Measurements from ENCODE around the gene RAPH1.
"Not testable (repeated sequence)": the region's sequence is repeated elsewhere in the genome, so short reads cannot be mapped to it uniquely, and the experiment has no call there.

RAPH1 gene

DNA sequence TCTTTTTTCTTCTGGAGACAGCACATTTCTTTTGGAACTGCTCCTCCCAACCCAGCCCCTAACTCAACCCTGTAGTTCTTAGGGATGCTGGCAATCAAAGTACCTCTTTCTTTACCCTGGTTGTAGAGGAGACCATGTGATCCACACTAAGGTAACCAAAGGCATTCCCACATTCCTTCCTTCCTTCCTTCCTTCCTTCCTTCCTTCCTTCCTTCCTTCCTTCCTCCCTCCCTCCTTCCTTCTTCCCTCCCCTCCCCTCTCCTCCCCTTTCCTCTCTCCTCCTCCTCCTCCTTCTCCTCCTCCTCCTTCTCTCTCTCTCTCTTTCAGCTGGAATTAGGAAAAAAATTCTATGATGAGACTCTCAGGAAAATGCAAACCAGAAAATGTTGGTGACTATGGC lies 13.8 kb upstream of the RAPH1 start:
- no peak for DNase-seq (ENCODE audit: low read depth in 2 of 2)

DNA sequence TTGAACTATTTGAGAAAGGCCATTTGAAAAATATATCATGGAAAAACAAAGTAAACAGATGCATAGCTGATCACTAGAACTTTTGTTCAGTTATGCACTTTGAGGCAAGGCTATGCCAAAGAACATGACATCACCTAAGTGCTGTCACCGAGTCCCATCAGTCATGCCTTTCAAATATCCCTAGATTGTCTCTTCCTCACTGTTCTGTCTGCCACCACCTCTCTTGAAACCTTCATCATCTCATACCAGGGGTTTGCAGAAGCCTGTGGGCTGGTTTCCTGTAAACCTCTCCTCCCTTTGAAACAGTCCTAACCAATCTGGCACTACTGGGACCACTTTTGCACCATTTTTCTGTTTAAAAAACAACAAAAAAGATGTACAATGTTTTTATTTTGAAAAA lies 12.3 kb upstream of the RAPH1 start:
- no peak for DNase-seq (ENCODE audit: low read depth in 2 of 2)

DNA sequence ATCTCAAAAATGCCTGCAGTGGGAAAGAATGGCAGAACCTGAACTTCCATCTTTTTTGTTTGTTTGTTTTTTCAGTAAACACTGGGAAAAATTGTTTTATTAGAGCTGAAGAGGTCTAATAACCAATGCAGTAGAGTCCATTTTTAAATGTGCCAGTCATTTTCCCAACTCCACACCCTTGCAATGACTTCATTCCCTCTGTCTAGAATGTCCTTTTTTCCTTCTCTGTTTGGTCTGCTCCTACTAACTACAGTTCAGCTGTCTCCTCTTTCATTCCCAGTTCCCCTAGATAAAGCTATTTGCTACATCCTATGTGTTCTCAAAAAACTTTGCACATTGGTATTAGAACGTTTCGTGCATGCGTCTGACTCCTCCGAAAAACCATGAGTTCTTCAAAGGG lies 9.3 kb upstream of the RAPH1 start:
- DNase-seq (ENCODE audit: low read depth in 2 of 2) = no peak

DNA sequence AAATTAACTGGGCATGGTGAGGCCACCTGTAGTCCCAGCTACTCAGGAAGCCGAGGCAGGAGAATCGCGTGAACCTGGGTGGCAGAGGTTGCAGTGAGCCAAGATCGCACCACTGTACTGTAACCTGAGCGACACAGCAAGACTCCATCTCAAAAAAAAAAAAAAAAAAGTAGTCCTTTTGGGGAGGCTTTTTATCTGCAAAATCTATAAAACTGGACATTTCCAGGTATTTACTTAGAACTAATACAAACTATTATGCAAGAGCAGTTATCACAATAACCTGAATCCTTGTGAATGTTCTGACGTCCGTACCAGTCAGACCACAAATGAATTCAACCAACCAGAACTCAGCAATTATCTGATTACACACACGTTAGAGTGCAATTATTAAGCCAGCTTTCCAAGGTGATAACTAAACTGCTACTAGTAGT lies 8.8 kb upstream of the RAPH1 start:
- no peak for DNase-seq (ENCODE audit: low read depth in 2 of 2)

DNA sequence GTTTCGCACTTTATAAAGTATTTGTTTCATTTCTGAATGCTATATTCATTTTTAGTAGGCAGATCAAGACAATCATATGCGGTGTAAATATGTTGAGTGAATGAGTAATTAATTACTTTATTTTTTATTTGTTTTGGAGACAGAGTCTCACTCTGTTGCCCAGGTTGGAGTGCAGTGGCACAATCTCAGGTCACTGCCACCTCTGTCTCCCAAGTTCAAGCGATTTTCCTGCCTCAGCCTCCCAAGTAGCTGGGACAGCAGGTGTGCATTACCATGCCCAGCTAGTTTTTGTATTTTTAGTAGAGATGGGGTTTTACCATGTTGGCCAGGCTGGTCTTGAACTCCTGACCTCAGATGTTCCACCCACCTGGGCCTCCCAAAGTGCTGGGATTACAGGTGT lies 5.5 kb upstream of the RAPH1 start:
- not testable (repeated sequence) for DNase-seq (ENCODE audit: low read depth in 2 of 2)

DNA sequence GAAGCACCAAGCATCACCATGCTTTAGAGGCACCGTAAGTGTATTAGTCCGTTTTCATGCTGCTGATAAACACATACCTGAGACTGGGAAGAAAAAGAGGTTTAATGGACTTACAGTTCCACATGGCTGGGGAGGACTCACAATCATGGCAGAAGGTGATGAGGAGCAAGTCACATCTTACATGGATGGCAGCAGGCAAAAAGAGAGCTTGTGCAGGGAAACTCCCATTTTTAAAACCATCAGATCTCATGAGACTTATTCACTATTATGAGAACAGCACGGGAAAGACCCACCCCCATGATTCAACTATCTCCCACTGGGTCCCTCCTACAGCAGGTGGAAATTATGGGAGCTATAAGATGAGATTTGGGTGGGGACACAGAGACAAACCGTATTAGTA lies 3.1 kb upstream of the RAPH1 start:
- not testable (repeated sequence) for DNase-seq (ENCODE audit: low read depth in 2 of 2)

DNA sequence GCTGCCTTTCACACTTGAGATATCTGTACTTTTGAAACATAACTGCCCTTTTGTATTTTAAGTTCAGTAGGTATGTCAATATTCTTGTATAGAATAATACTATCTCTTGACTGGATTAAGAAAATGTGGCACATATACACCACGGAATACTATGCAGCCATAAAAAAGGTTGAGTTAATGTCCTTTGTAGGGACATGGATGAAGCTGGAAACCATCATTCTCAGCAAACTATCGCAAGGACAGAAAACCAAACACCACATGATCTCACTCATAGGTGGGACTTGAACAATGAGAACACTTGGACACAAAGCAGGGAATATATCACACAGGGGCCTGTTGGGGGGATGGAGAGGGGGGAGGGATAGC lies 1.5 kb upstream of the RAPH1 start:
- DNase-seq (ENCODE audit: low read depth in 2 of 2) = not testable (repeated sequence)

DNA sequence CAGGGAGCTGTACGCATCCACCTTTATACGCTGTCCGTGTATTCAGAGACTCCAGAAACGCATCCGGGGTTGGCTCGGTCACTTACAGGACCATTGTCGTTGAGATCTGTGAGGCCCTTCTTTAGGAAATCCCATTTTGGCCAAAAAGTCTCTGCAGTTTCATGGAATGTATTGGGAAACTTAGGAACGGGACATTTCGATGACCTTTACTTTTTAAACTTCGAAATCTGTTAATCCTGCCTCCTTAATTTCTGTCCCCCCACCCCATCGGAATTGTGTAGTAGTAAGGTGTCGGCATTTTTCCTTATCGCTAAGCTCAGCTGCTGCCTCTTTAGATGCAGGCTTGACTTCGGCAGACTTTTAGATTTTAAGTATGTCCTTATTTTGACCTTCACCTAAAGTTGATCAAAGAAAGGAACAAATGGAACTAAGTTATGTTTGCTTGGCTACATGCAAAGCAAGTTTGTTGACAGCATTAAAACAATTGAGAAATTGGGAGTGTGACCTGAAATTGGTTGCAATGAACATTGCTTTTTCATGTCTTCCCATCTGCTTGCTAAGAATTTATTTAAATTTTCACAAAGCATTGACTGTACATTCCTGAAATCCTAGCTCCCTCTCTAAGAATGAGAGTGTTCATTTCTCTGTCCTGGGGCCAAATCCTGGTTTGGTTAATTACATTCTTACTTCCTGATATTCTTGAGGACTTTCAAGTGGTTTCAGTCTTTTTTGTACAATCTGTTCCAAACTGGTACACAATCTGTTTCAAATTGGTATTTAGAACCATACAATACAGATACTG lies 884 bp upstream of the RAPH1 start:
- no peak for DNase-seq (ENCODE audit: low read depth in 2 of 2)

DNA sequence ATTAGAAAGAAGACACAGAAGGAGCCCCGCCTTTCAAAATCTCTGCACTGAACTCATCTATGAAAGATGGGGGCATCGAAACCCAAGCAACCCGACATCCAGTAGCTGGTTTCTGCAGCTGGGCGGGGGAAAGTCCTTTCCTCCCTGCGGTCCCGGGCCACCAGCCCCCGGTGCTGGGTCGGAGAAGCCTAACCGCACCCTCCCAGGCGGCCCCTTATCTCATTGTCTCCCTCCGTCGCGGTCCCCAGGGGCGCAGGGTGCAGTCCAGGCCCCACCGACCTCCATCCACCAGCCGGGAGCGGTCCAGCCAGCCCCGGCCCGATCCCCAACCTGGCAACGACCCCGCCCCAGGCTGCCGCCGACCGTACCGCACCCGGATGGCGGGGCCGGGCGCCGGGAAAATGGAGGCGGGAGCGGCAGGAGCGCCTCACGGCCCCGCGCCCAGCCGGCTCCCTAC lies 452 bp downstream of the RAPH1 start:
- DNase-seq (ENCODE audit: low read depth in 2 of 2) = peak; percentile 15 to 26

DNA sequence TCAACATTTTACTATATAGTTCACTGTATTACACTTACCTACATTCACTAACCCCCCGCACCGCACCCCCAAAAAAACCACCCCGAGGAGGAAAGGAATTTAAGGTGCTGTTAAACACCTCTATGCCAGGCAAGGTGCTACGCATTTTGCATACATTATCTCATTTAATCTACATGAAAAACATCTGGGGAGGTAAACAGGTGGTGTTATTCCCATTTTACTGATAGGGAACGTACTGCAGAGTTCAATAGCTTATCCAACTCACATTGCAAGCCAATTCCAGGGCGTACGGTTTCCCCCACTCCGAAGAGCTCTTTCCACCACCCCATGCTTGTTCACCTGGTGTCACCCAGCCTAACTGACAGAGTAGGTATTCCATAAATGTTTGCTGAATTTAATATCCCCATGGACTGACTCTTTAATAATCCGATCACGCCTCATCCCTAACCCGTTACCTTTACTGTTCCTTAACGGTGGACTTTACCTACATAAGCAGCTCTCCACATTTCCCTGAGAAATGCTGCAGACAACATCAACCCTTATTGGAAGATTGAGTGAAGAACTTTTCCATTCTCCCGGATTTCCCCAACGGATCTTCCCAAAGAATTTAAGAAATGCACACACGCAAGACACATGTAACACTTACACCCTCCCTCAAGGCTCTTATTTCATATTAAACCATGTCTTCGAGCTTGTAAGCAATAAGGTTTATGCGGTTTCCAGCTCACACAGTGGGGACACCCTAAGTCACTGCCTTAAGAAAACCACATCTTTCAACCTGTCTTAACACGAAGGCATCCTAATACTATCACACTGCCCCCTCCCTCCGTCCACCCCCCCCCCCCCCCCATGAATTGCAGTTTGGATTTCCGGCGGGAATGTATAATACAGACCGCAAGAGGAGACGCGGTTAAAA lies 1.2 kb downstream of the RAPH1 start:
- no peak for DNase-seq (ENCODE audit: low read depth in 2 of 2)

DNA sequence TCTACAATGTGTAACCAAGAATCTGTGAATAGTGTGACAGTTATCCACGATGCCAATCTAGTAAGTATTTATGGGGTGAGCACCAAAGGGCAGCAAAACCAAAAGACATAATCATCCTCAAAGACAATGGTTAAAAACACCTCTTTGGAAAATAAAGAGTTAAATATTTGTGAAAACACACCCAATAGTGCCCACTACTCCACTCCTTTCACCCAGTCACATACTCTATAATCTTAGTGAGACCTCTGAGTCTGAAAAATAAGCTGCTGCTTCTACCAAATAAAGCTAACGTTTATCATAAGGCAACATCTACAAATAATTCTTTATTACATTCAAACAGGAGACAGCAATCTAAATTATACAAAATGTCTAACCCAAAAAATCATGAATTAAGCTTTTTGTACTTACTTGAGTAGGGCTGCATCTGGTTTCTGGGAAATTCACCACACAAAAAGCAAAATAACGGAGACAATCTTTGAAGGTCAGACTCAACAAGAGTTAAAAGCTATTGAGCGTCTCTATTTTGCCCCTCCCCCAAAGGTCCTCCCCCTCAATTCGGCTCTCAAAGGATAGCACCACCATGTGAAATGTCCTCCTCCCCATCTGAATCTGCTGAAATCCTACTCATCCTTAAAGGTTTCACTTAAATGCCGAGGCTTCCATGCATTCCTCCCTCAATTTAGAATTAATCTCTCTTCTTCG lies 2.0 kb downstream of the RAPH1 start:
- no peak for DNase-seq (ENCODE audit: low read depth in 2 of 2)

DNA sequence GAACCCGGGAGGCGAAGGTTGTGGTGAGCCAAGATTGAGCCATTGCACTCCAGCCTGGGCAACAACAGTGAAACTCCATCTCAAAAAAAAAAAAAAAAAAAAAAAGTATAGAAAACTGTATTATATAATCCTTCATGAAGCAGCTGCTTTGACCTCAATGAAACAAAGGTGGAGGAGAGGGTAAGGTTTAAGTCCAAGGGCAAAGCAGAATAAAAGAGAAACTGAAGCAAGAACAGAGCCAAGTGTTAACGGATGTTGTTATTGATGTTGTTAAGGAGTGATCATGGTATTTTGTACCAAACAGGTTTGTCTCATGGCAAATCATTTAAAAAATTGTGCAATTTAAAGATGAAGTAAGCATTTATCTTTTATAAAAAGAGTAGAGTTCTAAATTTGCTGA lies 7.4 kb downstream of the RAPH1 start:
- DNase-seq (ENCODE audit: low read depth in 2 of 2) = no peak

DNA sequence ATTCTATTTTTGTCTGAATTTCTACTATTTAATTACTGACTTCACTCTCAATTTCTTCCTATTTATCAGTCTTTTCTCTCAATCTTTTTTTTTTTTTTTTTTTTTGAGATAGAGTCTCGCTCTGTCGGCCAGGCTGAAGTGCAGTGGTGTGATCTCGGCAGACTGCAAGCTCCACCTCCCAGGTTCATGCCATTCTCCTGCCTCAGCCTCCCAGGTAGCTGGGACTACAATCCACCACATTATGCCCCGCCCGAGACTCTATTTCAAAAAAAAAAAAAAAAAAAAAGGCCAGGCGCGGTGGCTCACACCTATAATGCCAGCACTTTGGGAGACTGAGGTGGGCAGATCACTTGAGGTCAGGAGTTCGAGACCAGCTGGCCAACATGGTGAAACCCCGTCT lies 21.8 kb downstream of the RAPH1 start:
- not testable (repeated sequence) for DNase-seq (ENCODE audit: low read depth in 2 of 2)

DNA sequence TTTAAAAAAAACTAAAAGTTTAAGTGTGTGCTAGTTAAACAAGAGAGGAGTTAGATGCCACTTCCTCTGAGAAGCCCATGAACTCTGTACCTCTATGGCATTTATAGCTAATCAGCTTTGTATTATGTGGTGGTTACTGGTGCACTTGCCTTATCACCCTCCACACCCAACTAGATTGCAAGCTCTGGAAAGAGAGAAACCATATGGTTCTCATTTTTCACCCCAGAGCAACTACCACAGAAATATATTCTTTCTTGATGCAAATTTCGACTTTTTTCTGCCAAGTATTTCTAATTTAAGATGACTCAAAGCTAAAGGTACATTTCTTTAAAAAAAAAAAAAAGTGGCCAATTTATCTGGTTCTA lies 24.2 kb downstream of the RAPH1 start:
- no peak for DNase-seq (ENCODE audit: low read depth in 2 of 2)

DNA sequence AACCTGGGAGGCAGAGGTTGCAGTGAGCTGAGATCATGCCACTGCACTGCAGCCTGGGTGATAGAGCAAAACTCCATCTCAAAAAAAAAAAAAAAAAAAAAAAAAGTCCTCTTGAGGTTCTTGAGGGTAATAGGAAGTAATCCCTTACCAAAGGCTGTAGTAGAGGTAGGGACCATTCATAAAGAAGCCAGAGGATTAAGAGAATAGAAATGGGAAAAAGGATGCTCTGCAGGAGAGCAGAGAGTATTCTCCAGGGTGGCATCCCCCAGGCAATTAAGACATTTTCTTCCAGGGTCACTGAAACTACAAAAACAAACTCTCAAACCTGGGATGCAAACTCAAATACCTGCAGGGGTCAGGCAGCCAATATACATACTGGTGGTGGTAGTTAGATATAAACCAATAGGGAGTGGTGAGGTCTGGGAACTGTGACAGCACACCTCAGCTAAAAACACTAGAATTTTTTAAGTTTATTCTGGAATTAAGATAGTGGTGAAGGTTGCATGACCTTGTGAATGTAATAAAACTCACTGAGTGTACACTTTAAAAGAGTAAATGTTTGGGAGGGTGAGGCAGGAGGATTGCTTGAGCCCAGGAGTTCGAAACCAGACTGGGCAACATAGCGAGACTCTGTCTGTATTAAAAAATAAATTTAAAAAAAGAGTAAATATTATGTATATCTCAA lies 24.7 kb downstream of the RAPH1 start:
- DNase-seq (ENCODE audit: low read depth in 2 of 2) = no peak

DNA sequence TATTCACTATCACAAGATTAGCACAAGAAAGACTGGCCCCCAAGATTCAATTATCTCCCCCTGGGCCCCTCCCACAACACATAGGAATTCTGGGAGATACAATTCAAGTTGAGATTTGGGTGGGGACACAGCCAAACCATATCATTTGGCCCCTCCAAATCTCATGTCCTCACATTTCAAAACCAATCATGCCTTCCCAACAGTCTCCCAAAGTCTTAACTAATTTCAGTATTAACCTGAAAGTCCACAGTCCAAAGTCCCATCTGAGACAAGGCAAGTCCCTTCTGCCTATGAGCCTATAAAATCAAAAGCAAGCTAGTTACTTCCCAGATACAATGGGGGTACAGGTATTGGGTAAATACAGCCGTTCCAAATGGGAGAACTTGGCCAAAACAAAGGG lies 31.6 kb downstream of the RAPH1 start:
- DNase-seq (ENCODE audit: low read depth in 2 of 2) = not testable (repeated sequence)

DNA sequence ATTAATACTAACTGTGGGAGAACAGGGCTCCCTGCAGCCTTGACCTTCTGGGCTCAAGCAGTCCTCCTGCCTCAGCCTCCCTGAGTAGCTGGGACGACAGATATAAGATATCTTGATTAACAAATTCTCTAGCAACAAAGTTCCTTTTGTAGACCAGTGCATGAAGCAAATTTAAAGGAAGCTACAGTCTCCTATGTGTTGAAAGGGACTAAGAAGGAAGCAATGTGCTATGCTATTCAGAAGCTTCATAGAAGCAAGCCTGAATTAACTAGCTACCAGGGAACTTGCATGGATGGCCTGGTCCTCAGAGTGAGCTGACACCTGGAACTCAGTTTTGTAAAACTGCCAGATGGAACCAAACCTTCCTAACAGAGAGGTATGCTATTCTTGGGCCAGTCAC lies 33.2 kb downstream of the RAPH1 start:
- no peak for DNase-seq (ENCODE audit: low read depth in 2 of 2)

DNA sequence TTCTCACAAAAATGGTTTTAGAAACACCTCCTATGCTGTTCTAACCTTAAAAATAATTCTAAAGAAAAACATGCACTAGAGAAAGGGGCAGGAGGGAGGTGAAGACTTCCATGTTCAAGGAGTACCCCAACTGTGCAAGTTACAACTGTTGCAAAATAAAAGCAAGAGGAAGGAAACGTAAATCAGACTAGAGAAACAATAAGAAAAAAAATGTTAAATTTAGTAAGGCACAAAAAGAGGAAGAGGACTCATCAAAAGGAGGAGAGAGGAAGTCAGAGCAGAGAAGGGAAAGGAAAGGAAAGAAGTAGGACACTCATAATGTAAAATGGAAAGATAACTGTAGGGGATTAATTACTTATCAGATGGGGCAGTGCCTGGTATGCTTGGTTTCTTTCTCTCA lies 34.1 kb downstream of the RAPH1 start:
- no peak for DNase-seq (ENCODE audit: low read depth in 2 of 2)

DNA sequence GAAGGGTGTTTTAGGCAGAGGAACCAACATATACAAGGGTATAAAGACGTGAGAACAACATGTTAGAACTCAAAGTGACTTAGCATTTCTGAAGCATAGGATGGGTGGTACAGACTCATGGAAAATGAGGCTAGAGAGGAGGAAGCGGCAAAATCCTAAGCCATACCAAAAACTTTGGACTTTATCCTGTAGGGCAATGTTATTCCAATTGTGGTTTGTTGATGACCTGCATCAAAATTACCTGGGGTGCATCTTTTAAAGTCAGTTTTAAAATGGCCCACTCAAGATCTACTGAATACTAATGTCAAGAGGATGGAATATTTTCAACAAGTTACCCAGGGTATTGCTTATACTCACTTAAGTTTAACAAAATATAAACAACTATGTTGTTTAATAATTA lies 34.8 kb downstream of the RAPH1 start:
- DNase-seq (ENCODE audit: low read depth in 2 of 2) = no peak

DNA sequence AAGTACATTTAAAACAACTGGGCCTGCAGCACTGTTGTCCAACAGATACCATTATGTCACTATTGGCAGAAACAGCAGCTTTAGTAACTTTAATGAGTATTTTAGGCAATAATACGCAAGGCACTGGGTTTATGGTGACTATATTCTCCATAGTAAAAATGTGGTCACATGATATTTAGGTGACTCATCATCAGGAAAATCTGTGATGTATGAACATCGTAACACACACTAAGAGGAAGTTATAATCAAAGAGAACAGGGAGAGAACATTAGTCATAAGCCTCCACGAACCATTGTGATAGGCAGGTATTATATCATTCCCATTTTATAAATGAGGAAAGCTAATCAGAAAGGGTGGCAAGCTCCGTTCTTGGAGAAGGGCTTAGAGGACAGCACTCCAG lies 36.9 kb downstream of the RAPH1 start:
- no peak for DNase-seq (ENCODE audit: low read depth in 2 of 2)

DNA sequence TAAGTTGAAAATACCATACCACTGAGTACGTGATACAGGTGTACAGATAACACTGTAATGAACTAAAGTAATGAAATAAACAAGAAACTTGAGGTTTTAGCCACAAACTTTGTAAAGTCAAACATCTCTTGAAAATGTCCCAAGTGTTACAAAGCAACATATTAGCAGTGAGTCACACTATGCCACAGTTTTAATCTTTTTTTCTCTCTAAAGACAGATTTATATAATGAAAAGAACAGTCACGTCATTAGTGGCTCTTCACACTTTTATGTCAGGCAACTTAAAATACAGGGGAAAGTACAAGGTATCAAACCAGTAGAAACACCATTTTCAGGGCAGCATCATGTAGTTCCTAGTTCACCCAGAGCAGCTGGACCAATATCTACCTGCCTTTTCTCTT lies 42.1 kb downstream of the RAPH1 start:
- DNase-seq (ENCODE audit: low read depth in 2 of 2) = no peak

DNA sequence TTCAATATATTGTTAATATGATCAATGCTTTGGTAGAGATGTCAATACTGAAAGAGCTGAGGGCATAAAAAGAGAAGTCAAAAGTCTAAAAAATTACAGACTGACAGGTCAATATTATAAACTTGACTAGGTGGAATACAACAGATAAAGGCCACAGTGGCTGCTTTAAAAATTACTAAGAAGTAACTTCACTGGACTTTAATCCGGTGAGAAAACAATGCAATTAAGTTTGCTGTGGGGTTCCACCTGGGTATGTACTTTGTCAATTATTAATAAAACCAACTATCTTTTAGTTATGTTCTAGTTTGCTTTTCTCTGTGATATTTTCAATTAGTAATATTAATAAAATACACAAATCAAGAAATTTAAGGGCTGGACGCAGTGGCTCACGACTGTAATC lies 44.7 kb downstream of the RAPH1 start:
- no peak for DNase-seq (ENCODE audit: low read depth in 2 of 2)

All from stimulated activated CD4-positive, alpha-beta T cell treated with anti-CD3 and anti-CD28 coated beads, Interleukin-1b, Interleukin-23, amount 100 ng/mL, for 4 hours (primary cell).